Spleen (tissue), 11 donors: ENCODE data around the gene PTPRM. TPM values are rescaled to one million over a fixed set of nuclear protein-coding genes. Genes with fewer than 3 reads are reported as not detected.

ENCODE experiments used
- DNase-seq: peaks from one replicate; pipeline ENCODE4 v3.0.0-alpha.2; 2020
- H3K27ac ChIP-seq, 8 donors: fragments of 200-600 bp; sonication (generic) in 7 of 8; 1 replicate in 4 of 8; 2 replicates in 4 of 8; pipeline versions ENCODE4 v1.5.0 to v1.8.0; 2016 to 2021; ENCODE audit warnings: inconsistent platforms in 4 of 8, mild to moderate bottlenecking in 4 of 8, moderate library complexity in 1 of 8
- H3K27me3 ChIP-seq, 7 donors: fragments of 200-600 bp; sonication (generic) in 6 of 7; replicated peaks in 1 of 7; 1 replicate in 4 of 7; 2 replicates in 3 of 7; pipeline versions ENCODE4 v1.5.0 to v1.8.0; 2016 to 2021; ENCODE audit warnings: inconsistent platforms in 3 of 7, mild to moderate bottlenecking in 1 of 7
- H3K36me3 ChIP-seq, 6 donors: fragments of 200-600 bp; sonication (generic) in 5 of 6; 1 replicate in 4 of 6; 2 replicates in 2 of 6; pipeline versions ENCODE4 v1.5.0 to v1.8.0; 2016 to 2021; ENCODE audit warnings: inconsistent platforms in 2 of 6
- H3K4me1 ChIP-seq, 6 donors: fragments of 200-600 bp; sonication (generic) in 5 of 6; 1 replicate in 3 of 6; 2 replicates in 3 of 6; pipeline versions ENCODE4 v1.5.0 to v1.8.0; 2016 to 2021; ENCODE audit warnings: inconsistent platforms in 3 of 6
- H3K4me3 ChIP-seq, 8 donors: fragments of 200-600 bp; sonication (generic) in 7 of 8; 1 replicate in 4 of 8; 2 replicates in 4 of 8; pipeline versions ENCODE4 v1.5.0 to v1.8.0; 2016 to 2021; ENCODE audit warnings: inconsistent platforms in 4 of 8, mild to moderate bottlenecking in 4 of 8, moderate library complexity in 2 of 8
- H3K9me3 ChIP-seq, 8 donors: fragments of 200-600 bp; sonication (generic) in 7 of 8; 1 replicate in 4 of 8; 2 replicates in 4 of 8; pipeline versions ENCODE4 v1.5.0 to v1.8.0; 2016 to 2021; ENCODE audit warnings: inconsistent platforms in 4 of 8
- POLR2A ChIP-seq, 3 donors: fragments of 450-650 bp; IDR thresholded peaks; one replicate each; pipeline ENCODE4 v1.5.1; 2017; ENCODE audit warnings: antibody characterized with exemption in 3 of 3, mild to moderate bottlenecking in 1 of 3
- POLR2AphosphoS5 ChIP-seq, 3 donors: sonication (generic); formaldehyde crosslinking; IDR thresholded peaks; one replicate each; pipeline ENCODE4 v1.5.1; 2017; ENCODE audit warnings: antibody characterized with exemption in 3 of 3
- WGBS, 5 donors: extraction: QIAGEN DNeasy Blood & Tissue Kit in 3 of 5; methylation state at CpG; one replicate each; pipeline versions ENCODE4 v1.1.5 to v1.1.7; 2013 to 2018; 5-methylcytosine and 5-hydroxymethylcytosine counted together
- intact Hi-C: fragments of 100-400 bp; cut with DNase I; formaldehyde crosslinking; loops from one replicate; pipeline ENCODE4 v1.15.0; 2023; ENCODE audit warnings: low total_unique reads
- polyA plus RNA-seq, 3 donors: library from polyadenylated mRNA; stranded (reverse); fragments of 200-250 nt; gene quantifications; one replicate each; pipeline ENCODE4 v1.2.1, GENCODE V29; 2013
- total RNA-seq, 7 donors: library from RNA; depleted of rRNA in 3 of 7; stranded (reverse); fragments of >200 nt in 3 of 7; fragmentation: NEBNext Ultra II Directional in 4 of 7; extraction: Animal tissue kit (Norgen Biotek cat#: 25700) in 4 of 7; gene quantifications; one replicate each; pipeline versions ENCODE4 v1.1.0 to v1.2.1, GENCODE V29; 2016 to 2021
- TF ChIP-seq, protein P1 (sequence below), 11 experiments: fragments of 200-600 bp in 7 of 11; fragments of 450-650 bp in 4 of 11; sonication (generic) in 4 of 11; IDR thresholded peaks in 8 of 11; conservative IDR thresholded peaks in 3 of 11; 1 replicate in 7 of 11; 2 replicates in 4 of 11; pipeline versions ENCODE4 v1.4.0 to v1.8.0; 2016 to 2021; ENCODE audit warnings: antibody characterized with exemption in 11 of 11, inconsistent platforms in 4 of 11, mild to moderate bottlenecking in 1 of 11
- donor health status: healthy with polysubstance abuse.
- donor health status: DM: no; HTN: no; CAD: no; lungs with moderate emphysema.
- donor health status: DM: no; HTN: no; CAD: no.
- donor health status: Bipolar disorder and iron deficiency.
- donor health status: healthy.
- donor health status: DM: no; HTN: no; CAD: no.
- donor health status: DM: yes; HTN: yes; CAD: no.

Gene PTPRM
- total and polyA plus RNA-seq, 10 donors, result 23.5 to 97.8 (median 62.8) TPM

DNA sequence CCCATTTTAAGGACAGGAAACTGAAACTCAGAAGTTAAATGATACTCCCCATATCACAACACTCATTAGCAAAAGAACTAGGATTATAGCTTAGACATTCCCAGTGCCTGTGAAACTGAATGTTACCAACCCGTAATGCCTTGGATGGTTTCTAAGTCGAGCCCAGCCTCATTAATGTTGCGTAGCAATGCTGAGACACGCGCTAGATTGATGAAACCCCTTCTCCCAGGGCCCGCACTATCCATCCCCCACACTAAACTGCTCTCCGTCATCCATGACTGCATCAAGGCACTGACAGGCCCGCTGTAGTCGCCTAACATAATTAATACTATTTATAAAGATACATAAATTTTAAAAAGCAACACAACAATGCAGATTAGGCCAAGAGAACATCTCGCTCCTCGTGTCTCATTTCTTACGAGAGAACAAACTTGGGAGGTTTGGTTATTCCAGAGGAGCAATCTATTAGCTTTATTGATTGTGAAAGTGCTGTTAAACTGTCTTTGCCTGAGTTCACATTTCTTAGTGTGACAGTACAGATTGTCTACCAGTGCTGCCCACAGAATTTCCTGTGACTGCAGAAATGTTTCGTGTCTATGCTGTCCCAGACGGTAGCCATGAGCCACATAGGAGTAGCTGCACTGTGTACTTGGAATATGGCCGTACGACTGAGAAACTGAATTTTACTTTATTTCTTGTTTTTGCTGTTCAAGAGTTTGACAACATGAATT lies 729.9 kb downstream of the PTPRM start:
- Histone ChIP-seq H3K27ac (no peak overlapping the region), H3K9me3 (no peaks in the 10 kb centered on the region), H3K27me3 (no peaks in the 10 kb centered on the region), H3K4me3 (no peak overlapping the region), H3K4me1 (no peaks in the 10 kb centered on the region), H3K36me3 (peaks cover 0 to 15% (median 0%) of the 10 kb centered on the region in 6 donors)
- TF ChIP-seq POLR2AphosphoS5 (IDR thresholded peaks at IDR 0.05) (no peak), POLR2A (IDR thresholded peaks at IDR 0.05) (no peak)
- TF ChIP-seq, protein P1, sequence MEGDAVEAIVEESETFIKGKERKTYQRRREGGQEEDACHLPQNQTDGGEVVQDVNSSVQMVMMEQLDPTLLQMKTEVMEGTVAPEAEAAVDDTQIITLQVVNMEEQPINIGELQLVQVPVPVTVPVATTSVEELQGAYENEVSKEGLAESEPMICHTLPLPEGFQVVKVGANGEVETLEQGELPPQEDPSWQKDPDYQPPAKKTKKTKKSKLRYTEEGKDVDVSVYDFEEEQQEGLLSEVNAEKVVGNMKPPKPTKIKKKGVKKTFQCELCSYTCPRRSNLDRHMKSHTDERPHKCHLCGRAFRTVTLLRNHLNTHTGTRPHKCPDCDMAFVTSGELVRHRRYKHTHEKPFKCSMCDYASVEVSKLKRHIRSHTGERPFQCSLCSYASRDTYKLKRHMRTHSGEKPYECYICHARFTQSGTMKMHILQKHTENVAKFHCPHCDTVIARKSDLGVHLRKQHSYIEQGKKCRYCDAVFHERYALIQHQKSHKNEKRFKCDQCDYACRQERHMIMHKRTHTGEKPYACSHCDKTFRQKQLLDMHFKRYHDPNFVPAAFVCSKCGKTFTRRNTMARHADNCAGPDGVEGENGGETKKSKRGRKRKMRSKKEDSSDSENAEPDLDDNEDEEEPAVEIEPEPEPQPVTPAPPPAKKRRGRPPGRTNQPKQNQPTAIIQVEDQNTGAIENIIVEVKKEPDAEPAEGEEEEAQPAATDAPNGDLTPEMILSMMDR (IDR thresholded peaks at IDR 0.05 in 8 of 11, conservative IDR thresholded peaks at IDR 0.05 in 3 of 11), result no peak
- DNase-seq, result no peak
- 86 to 92% (median 90%) methylated on average over 16 of the region's 16 CpGs for WGBS, 5 donors
- intact Hi-C loops, result no loop called here

DNA sequence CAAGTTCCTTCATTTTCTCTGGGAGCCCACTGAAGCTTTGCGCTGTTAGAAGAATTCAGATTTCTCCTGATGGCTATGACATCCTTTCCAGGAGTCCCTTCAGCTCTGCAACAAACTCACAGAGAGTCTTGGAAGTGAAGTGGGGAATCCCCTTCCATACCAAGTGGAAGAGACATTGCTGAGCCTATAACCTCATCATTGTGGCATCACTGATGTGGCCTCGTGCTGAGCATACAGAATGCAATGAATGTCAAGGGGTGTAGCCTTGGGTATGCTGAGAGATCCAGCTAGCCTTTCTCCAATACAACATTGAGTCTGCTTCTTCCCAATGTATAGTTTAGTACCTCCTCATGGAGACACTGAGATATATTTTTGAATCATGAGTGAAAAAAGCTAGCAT lies 731.1 kb downstream of the PTPRM start:
- 87 to 100% (median 95%) methylated on average over 2 of the region's 2 CpGs for WGBS, 5 donors
- no peak for TF ChIP-seq POLR2AphosphoS5 (IDR thresholded peaks at IDR 0.05)
- no peak overlapping the region for H3K27ac ChIP-seq
- DNase-seq, result no peak
- H3K9me3 ChIP-seq, result no peaks in the 10 kb centered on the region
- no peak overlapping the region for H3K4me3 ChIP-seq
- no peaks in the 10 kb centered on the region for H3K4me1 ChIP-seq
- H3K27me3 ChIP-seq, result no peaks in the 10 kb centered on the region
- H3K36me3 ChIP-seq, result peaks cover 0 to 15% (median 0%) of the 10 kb centered on the region in 6 donors
- intact Hi-C loops, result no loop called here

DNA sequence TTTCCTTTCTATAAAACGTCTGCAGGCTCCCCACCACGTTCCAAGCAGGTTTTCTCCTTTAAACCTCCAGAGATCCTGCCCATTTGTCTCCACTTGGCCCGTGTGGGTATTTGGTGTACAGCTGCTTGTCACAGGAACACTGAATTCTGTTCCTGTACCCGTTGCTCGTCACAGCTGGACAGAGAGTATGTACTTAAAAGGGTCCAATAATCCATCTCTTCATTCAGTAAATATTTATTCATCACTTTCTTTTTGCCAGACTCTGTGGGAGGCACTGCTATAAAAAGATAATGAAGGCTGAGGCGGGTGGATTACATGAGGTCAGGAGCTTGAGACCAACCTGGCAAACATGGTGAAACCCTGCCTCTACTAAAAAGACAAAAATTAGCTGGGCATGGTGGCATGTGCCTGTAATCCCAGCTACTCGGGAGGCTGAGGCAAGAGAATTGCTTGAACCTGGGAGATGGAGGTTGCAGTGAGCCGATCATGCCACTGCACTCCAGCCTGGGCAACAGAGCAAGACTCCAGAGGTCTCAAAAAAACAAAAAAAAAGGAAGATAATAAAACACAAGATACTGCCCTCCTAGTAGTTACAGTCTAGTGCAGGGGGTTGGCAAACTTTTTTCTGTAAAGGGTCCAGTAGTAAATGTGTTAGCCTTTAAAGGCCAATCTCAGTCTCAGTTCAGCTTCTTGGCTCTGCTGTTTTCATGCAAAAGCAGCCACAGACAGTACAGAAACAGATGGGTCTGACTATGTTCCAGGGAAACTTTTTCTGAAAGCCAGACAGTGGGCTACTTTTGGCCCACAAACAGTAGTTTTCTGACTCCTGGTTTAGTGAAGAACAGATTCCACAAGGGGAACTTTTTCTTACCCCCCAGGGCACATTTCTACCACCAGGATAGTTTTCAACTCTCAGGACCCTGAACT lies 732.2 kb downstream of the PTPRM start:
- Histone ChIP-seq H3K27me3 (no peaks in the 10 kb centered on the region), H3K4me1 (no peaks in the 10 kb centered on the region), H3K27ac (no peak overlapping the region), H3K36me3 (peaks cover 0 to 15% (median 0%) of the 10 kb centered on the region in 6 donors), H3K4me3 (no peak overlapping the region), H3K9me3 (no peaks in the 10 kb centered on the region)
- no peak for DNase-seq
- intact Hi-C loops, result no loop called here
- TF ChIP-seq POLR2AphosphoS5 (IDR thresholded peaks at IDR 0.05), result no peak
- TF ChIP-seq POLR2A (IDR thresholded peaks at IDR 0.05), result no peak
- TF ChIP-seq, protein P1 (IDR thresholded peaks at IDR 0.05 in 8 of 11, conservative IDR thresholded peaks at IDR 0.05 in 3 of 11), result no peak
- WGBS, 5 donors, result 79 to 86% (median 83%) methylated on average over 8 of the region's 8 CpGs

DNA sequence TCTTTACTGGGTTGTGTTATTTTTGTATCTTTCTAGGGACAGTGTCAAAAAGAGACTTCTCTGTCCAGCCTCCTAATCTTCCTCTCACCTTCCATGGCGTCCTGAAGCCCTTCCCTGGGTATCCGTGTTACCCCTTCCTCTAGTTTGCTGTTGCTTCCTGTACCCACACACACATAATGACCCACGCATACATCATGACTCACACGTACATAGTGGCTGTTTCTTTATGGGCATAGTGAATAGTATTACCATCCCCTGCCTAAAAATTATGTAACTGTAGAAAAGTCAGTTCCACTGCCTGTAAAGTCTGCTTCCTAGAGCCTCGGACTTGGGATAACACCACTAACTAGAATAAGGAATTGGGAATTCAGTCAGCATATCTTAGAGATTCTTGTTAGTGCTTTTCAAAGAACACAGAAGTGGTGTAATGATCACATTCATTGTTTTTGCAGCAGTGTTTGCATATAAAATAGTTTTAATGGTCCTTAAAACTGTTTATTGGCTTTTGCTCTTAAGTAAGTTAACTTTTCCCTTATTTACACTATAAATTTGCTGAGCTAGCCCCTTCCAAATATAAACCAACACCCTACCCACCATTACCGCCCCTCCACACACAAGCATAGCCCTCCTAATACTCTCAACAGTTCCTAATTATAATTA lies 733.8 kb downstream of the PTPRM start:
- Histone ChIP-seq H3K9me3 (no peaks in the 10 kb centered on the region), H3K27ac (no peak overlapping the region), H3K4me1 (no peaks in the 10 kb centered on the region), H3K27me3 (no peaks in the 10 kb centered on the region), H3K4me3 (no peak overlapping the region), H3K36me3 (peaks cover 0 to 15% (median 0%) of the 10 kb centered on the region in 6 donors)
- TF ChIP-seq POLR2A (IDR thresholded peaks at IDR 0.05) (no peak), POLR2AphosphoS5 (IDR thresholded peaks at IDR 0.05) (no peak)
- TF ChIP-seq, protein P1 (IDR thresholded peaks at IDR 0.05 in 8 of 11, conservative IDR thresholded peaks at IDR 0.05 in 3 of 11), result no peak
- 79 to 90% (median 83%) methylated on average over 6 of the region's 6 CpGs for WGBS, 5 donors
- DNase-seq, result no peak
- intact Hi-C loops, result no loop called here
